Activated CD8-positive, alpha-beta memory T cell treated with anti-CD3 and anti-CD28 coated beads for 24 hours (primary cell): ENCODE measurements around the gene INSC.
"Not testable (repeated sequence)": the region's sequence is repeated elsewhere in the genome, so short reads cannot be mapped to it uniquely, and the experiment has no call there.

Source experiments
- DNase-seq: peaks from one replicate; pipeline ENCODE4 v3.0.0-alpha.2; 2020

Gene INSC, protein sequence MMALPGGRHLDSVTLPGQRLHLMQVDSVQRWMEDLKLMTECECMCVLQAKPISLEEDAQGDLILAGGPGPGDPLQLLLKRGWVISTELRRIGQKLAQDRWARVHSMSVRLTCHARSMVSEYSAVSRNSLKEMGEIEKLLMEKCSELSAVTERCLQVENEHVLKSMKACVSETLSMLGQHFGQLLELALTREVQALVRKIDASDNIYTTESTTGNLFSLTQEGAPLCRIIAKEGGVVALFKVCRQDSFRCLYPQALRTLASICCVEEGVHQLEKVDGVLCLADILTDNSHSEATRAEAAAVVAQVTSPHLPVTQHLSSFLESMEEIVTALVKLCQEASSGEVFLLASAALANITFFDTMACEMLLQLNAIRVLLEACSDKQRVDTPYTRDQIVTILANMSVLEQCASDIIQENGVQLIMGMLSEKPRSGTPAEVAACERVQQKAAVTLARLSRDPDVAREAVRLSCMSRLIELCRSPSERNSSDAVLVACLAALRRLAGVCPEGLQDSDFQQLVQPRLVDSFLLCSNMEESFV

DNA sequence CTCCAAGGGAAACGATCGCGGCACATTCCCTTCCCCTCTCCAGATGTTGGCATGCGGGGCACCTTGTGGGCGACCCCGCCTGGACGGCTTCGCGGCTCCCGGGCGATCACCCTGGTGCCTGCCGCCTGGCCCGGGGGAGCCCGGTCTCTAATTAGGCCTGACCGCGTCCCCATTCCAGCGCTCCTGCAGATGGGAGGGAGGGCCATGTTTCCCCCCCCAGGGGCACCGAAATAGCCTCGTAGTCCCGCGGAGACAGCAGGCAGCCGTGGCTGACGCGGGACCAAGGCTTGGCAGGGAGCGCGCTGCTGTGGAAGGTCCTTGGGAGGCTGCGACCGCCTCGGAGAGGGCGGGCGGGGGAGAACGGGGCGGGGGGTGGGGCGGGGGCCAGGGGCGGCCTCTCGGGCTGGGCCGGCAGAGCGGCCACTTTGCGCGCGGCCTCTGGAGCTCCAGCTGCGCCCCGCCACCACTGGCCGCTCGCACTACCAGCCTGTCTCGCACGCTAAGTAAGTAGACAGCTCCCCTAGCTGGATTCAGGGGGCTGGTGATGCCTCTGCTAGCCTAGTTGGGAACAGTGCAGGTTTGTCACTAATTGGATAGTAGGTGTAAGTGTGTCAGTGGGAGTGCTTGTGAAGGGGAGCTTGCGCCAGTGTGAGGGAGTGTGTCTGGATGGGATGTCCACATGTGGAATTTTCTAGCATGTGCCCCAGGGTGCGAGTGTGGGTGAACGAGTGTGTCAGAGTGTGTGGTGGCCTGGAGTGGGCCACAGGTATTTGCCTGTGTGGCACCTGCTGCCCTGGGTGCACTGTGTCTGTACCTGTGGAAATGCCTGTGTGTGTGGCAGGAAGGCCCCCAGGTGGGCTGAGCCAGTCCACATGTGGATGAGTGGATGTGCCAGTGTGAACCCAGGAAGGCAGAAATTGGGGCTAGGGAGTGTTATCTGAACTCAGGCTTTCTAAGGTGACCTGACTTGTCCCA is at the start of gene INSC:
TSS of gene INSC (plus strand) at position 423 of the 975 bp plus-strand sequence. CDS start 34,252 bp downstream, outside the sequence.
- no peak for DNase-seq

DNA sequence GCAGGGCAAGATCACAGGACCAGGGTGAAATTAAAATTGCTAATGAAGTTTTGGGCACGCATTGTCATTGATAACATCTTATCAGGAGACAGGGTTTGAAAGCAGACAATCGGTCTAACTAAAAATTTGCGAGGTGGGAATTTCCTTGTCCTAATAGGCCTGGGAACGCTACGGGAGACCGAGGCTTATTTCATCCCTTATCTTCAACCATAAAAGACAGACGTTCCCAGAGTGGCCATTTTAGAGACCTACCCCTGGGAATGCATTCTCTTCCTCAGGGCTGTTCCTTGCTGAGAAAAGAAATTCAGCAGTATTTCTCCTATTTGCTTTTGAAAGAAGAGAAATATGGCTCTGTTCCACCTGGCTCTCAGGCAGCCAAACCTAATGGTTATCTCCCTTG is 45.0 kb upstream of the INSC start:
- not testable (repeated sequence) for DNase-seq

DNA sequence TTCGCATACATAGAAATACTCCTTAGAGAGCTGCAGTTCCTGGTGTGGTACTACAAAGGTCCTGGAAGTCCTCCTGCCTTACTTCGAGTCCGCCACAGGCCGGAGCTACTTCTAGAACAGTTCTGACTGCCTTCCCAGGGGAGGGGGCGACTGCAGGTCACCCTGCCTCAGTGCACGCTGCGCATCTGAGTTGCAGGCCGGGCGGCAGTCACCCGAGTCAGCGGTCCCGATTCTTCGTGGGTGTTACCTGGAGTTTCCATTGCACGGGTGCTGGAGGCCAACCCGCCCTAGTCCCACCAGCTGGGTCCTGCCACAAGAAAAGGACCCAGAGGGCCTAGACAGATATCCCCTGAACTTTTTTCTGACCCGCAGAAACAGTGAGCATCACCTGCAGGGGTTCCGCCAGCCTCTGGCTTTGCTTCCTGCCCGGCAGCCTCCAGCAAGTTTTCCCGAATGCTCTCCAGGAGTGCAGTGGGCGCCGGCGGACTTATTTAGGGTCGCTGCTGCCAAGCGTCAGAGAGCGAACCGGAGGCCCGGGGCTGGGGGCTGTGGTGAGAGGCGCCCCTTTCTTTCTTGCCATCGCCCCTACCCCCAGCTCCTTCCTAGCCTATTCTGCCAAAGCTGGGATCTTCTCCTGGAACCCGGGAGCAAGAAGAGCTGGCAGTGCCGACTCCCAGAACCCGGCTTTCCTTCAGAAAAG is 43.0 kb upstream of the INSC start:
- DNase-seq: no peak

DNA sequence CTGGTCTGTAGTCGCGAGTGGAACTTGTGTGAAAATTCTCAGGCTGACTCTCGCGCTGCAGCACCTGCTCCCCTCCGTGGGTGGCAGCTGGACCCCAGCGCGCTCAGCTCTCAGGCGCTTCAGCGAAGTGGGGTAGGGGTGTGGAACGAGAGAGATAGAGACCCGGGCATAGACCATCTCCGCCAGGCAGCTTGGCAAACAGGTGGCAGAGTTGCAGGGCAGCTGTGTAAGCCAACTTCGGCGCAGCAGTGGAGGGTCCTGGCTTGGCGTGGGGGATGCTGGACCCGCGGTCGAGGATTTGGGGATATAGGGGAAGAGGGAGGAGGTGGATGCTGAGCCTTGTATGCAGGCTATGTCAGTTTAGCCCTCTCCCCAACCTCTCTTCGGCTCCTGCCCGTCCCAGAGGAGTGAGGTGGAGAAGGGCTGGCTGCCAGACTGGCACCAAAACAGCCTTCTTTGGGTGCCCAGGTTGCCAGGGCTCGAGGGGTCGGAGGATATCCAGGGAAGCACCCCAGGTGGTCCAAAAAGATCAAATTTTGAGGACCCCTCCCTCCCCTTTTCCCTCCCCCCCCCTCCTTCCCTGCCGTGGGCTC is 42.1 kb upstream of the INSC start:
- DNase-seq: no peak

DNA sequence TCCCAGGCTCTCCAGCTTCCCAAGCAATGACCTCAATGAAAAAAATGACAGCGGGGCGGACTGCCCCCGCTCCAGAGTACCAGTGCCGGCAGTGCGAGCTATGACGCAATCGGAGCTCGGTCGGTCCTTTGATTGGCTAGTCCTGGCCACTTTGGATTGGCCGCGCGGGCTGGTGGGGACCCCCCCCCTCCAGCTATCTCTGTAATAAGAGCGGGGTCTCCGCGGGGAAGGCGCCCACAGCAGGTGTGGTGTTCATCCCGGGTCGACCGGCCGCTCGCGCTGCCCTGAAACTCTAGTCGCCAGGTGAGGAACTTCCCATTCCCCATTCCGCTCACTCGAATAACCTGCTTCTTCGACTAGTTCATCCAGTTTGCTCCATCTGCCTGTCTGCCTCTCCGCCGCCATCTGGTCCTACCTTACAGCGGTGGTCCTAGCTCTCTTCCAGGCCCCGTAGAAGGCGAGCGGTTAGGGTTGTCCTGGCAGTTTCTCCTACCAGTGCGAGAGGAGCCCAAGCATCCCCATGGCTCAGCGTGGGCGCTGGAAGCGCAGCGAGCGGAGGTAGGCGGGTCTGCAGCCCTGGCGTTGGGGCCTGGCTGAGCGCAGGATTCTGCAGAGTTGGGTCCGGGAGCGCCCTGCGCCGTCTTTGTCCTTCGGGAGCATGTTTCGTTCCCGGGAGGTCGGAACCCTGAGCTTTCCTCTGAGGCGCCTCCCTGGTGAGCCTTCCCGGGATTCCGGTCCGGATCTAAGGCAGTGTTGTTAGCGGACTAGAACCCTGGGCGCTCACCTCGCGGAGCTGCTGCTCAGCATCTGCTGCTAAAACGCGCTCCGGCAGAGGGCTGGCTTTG is 41.1 kb upstream of the INSC start, which contains the start of gene CALCB:
TSS of gene CALCB (plus strand) at position 233 of the 845 bp plus-strand sequence. CDS start 1,126 bp downstream, outside the sequence.
- DNase-seq: peak; percentile 77

DNA sequence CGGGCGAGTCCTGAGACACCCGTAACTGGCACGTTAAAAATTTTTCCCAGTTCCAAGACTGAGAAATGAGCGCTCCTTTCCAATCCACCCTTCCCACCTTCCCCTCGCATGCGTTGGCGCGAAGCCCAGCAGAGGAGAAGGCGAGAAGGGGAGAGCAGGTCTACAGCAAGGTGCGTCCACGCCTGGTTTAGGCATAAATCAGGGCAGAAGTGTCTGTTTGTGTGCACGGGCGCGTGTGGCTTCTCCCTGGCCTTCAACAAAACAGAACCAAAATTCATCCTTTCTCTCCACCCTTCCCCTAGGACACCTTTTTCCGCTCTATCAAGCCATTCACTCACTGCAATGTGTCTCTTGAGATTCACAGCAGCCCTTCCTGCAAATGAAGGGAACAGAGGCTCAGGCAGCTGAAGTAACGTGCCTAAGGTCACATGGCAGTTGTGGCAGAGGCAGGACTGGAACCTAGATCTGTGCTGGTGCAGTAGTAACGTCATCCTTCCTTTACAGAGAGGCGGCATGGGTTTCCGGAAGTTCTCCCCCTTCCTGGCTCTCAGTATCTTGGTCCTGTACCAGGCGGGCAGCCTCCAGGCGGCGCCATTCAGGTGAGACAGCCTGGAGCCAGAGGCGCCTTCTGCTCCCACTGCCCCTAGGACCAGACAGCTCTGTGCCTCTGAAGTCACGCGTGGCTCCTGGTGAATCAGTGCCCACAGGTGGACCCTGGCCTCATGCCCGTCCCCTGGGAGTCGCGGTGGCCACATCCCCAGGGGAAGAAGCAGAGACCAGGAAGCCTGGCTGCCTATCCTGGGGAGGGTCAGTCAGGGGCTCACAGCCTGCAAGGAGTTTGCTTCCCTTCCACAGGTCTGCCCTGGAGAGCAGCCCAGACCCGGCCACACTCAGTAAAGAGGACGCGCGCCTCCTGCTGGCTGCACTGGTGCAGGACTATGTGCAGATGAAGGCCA is 40.2 kb upstream of the INSC start:
- DNase-seq: peak; percentile 97

DNA sequence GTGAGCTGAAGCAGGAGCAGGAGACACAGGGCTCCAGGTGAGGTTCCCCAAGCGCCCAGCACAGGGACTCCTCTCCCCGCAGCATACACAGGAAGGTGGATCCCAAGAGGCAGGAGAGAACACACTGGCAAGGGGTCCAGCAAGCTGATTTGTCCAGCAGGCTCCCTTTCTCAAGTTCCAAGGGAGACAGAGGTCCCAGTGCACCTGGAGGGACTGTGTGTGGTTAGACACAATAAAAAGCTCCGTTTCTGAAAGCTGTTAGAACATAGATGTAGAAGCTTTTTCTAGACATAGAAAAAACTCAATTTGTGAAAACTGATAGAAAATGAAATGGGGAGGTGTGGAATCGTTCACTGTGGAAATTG is 39.6 kb upstream of the INSC start:
- DNase-seq: no peak

DNA sequence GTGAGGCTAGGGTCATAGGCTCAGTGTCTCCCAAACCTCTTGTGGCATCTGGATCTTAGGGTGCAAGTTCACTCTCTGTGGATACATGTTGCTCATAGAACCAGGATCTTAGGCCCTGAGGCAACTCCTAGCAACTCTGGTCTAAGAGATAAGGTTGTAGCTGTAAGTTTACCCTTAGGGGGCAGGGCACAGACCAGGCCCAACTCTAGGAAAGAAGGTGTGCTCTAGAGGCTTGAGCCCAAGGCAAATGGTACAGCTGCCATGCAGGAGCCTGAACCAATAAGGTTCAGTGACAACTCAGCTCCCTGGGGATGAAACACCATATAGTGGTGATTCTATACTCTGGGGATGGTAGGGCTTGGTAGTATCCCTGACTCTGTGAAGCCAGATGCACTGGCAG is 23.5 kb upstream of the INSC start:
- no peak for DNase-seq

DNA sequence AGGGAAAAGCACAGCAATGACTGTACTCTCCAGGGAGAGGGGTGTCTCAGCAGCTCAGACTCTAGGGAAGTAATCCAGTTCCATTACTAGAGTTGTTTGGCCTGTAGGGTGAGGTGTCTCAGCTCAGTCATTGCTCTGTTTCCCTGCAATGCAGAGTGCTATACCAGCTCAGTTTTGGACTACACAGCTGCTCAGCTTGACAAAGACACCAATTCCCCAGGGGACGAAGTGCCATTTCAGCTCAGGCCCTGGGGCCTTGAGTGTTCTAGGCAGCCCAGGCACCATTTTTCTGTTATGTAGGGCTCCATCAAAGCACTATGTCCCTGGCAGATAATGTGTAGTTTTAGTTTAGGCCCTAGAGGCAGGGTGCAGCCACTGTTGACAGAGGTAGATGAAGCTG is 23.1 kb upstream of the INSC start:
- no peak for DNase-seq

DNA sequence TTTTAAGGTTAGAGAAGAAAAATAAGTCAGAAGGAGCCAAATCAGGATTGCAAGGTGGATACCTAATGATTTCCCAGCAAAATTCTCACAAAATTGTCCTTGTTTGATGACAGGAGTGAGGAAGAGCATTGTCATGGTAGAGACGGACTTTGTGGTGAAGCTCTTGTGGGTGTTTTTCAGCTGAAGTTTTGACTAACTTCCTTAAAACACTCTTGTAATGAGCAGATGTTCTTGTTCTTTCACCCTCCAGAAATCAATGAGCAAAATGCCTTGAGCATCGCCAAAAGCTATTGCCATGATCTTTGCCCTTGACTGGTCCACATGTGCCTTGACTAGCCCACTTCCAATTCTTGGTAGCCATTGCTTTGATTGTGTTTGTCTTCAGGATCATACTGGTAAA is 21.3 kb upstream of the INSC start:
- no peak for DNase-seq

DNA sequence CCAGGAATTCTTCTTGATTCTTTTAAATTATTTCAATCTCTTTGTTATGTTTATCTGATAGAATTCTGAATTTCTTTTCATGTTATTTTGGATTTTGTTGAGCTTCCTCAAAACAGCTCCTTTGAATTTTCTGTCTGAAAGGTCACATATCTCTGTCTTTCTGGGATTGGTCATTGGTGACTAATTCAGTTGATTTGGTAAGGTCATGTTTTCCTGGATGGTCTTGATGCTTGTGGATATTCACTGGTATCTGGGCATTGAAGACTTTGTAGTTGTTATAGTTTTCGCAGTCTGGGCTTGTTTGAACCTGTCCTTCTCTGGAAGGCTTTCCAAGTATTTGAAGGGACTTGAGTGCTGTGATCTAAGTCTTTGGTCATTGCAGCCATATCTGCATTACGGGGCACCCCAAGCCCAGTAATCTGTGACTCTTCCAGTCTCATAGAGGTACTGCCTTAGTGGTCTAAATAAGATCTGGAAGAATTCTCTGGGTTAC is 18.9 kb upstream of the INSC start:
- DNase-seq: no peak

DNA sequence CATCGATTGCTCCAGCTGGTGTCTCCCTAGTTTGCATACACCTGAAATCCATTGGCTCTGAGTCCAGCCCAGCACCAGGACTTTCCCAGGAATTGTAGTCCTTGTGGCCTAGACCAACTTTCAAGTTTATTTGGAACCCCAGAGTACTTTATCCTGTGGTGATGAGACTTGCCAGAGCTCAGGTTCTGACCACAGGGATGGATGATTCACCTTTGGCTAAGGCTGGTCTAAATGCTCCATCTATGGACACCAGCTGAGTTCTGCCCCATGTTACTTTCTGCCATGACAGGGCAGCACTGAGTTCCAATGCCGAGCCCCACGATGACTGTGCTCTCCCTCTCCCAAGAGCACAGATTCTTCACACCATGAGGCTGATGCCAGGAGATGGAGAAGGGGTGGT is 17.3 kb upstream of the INSC start:
- DNase-seq: no peak

DNA sequence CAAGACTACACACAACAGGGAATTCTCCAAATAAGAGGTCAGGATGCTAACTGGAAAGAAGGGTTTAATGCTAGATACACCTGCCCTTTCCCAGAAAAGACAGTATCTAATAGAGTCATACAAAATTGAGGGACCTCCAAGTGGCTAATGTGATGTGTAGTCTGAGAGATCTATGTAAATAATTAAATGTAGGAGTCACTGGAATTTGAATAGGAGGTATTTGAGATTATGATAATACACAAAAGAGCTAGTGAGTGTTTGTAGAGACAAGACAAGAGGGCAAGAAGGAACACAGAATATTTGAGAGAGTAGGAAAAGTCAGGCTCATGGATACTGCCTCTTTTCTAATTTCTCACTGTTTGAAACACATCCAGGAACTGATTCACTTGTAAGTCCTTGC is 15.5 kb upstream of the INSC start:
- no peak for DNase-seq

DNA sequence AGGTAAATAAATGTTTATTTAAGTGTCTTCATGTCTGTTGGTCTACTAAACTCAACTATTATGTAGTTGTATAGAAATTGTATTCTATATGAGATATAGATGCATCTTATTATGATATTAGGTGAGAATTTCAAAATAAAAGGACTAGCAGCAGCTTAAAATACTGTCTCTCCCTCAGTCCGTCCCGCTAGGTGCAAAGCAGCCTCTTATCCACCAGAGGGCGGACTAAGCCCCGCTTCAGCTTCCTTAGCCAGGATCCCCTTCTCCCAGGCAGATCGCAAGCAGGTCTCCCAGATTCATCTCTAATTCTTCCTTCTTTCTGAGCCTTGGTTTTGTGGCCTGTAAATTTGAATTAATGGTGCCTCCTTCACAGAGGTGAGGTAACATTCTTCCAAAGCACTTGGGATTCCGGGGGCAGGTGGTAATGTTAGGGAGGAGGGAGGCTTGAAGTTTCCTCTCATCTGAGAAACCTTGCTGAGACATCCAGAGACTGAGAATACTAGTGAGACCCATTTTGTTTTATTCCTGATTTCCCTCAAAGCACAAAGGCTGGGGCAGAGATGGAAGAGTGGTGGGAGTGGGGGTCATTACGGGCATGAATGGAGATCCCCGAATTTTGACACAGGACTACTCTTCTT is 13.5 kb upstream of the INSC start:
- peak; percentile 73 for DNase-seq

DNA sequence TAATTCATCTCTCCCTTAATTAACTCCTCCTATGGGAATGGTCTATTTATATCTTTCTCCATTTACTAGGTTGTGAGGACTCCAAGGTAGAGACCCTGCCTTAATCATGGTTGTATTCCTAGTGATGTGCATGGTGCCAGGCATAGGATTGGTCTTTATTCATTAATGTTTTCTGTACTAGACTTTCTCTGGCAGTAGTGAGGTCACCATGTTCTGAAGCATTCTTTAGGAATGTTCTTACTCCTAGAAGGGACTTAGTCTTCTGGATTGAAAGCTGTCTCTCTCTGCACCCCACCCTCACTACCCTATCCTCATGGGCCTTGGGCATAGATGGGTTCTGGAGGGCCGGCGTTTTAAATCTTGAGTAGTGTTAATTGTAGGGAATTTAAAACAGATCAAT is 10.6 kb upstream of the INSC start:
- DNase-seq: no peak

DNA sequence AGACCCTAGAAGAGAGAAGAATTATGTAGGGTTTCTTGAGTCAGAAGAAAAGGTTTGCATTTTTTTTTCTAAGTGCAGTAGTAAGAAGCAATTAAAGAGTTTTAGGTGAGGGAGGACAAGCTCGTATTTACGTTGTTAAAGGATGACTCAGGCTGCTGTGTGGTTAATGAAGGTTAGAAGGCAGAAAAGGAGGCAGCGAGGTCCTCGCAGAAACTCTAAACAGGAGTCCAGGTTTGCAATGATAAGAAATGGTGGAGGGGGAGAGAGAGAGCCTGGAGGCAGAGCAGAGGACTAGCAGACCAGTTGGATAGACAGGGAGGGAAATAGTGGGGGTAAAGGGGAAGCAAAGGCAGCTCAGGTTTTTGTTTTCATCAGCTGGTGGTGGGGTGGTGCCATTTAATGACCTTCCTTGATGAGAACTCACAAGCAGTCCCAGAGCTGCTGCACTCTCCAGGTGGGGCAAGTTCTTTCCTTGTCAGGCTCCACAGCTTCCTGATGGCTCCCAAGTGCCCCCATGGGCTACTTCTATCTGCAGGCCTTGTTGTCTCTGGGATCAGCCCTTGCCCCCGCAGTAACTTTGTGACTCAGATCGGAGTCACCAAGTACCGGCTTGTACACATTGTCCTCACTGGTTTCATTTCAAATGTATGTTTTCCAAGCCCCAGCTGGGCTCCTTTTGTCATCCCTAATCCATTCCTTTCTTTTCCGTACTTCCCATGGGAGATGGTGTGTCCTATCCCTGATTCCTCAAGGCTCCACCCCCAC is 8.3 kb upstream of the INSC start:
- DNase-seq: no peak

DNA sequence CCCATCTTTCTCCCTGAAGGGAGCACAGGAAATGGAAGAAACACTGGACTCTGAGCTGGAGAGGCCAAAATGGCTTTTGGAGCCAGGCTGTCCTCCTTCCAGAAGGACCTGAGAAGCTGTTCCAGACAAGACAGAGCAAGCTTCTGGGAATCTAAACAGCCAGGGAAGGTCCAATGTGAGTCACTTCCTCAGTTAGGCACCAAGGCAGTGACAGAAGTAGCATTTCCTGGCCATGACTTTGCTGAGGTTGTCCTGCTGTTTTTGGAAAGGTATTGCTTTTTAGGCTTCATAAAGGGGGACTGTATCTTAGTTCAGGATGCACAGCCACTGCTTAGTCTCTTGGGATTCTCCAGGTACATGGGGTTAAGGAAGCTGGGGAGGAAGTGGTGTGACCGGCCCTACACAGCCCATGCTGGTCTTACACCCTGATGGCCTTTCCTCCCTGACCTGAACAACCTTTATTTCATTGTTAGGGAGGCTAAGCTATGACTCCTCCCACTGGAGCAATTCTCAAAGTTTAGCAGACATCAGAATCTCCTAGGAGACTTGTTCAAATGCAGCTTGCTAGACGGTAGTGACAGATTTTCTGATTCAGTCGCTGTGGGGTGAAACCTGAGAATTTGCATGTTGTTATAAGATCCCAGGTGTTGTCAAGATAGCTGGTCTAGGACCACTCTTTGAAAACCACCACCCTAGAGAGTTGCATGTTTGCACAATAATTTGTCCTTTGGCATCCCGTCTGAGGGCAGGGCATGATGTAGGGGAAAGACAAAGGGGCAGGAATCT is 6.8 kb upstream of the INSC start:
- DNase-seq: no peak

DNA sequence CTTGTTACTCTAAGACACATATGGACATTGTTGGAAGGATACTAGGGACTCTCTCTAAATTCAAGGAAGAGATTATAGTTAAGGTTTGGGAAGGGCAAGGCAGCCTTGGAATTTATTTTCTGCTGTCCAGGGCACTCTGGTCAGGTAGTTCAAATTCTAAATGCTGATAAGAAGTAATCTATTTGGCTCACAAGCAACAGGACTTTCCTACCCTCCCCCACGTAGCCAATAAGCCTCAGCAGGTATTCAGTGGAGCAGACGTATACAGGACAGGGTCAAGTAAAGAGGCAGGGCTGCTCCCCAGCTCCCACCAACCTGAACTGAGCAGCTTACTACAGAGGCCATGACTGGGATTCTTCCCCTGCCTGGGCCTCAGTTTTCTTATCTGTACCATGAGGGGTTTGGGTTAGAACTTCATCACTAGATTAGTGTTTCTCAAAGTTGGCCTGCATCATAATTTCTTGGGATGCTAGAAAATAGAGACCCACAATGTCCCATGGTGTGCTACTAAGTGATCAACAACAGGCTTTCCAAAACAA is 6.1 kb upstream of the INSC start:
- no peak for DNase-seq
